NCI-H345 (cell line): ENCODE data around the gene HIP1.
"Not testable (repeated sequence)": the region's sequence is repeated elsewhere in the genome, so short reads cannot be mapped to it uniquely, and the experiment has no call there.

ENCODE experiments used
- DNase-seq: peaks from one replicate; lab custom pipeline; 2025; lab: John Stamatoyannopoulos, UW

The HIP1 gene

GRCh38 chr7:75642810-75643486 lies 95.8 kb downstream of the HIP1 start:
- DNase-seq: peak; percentile 12

GRCh38 chr7:75640201-75640600 lies 98.5 kb downstream of the HIP1 start:
- no peak for DNase-seq

DNA sequence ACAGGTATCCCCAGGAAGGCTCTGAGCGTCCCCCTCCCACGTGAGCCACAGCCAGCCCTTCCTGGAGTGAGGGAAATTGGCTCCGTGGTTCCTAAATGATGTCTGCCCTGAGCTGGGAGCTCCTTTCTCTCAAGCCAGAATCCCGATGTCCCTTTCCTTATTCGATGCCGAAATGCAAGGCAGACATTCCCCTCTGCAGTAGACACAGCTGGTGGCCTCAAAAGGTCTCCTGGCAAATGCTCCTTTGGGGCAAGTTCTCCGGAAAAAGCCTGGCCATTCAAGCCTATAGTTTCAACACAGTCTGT lies 98.9 kb downstream of the HIP1 start:
- peak; percentile 14 for DNase-seq

DNA sequence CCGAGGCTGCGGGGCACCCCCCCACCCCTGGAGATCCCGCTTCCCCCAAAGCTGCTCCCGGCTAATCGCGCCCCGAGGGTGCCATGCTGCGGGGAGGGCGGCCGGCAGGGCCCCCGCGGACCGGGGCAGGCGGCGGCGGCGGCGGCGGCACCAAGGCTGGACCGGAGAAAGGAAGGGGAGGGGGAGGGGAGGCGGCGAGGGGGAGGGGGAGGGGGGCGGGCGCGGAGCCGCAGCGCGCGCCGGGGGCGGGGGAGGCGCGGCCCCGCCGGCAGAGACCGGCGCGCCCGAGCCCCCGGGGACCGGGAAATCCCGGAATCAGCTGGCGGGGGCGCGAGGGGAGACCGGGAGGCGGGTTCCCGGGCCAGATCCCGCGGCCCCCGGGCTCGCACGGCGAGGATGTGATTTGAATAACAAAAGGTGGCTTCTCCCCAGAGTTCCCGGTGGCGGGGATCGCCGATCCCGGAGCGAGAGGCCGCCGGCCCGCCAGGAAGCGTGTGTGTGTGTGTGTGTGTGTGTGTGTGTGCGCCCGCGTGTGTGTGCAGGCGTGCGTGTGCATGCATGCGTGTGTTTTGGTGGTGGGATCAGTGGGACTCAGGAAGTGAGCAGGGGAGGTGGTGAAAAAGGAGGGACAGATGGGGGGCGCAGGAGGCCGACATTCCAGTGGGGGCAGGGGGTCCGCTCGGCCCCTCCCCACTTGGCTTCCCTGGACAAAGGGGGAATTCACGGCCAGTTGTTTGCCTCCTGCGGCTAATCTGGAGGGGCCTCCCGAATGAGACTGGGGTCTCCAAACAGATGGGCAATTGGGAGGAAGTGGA lies 99.5 kb downstream of the HIP1 start:
- peak; percentile 47 for DNase-seq

DNA sequence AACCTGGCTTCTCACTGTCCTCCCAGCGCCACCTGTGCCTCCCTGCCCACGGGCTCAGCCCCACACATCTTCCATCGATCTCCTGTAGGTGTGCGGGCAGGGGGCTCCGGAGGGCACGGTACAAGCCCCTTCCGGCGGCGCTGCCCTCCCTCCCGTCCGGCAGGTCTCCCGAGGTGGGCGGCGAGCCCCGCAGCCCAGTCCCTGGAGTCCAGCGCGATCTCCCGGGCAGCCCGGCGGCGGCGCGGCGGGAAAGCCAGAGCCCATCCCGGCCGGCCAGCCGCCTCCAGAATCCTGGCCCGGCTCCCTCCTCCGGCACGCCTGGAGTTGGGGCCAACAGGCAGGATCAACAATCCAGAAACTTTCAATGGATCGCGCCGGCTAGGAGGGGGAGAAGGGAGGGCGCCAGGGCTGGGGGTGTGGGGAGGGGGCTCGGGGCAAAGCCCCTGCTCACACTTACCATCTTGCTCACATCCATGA lies 100.1 kb downstream of the HIP1 start:
- DNase-seq: peak; percentile 51

DNA sequence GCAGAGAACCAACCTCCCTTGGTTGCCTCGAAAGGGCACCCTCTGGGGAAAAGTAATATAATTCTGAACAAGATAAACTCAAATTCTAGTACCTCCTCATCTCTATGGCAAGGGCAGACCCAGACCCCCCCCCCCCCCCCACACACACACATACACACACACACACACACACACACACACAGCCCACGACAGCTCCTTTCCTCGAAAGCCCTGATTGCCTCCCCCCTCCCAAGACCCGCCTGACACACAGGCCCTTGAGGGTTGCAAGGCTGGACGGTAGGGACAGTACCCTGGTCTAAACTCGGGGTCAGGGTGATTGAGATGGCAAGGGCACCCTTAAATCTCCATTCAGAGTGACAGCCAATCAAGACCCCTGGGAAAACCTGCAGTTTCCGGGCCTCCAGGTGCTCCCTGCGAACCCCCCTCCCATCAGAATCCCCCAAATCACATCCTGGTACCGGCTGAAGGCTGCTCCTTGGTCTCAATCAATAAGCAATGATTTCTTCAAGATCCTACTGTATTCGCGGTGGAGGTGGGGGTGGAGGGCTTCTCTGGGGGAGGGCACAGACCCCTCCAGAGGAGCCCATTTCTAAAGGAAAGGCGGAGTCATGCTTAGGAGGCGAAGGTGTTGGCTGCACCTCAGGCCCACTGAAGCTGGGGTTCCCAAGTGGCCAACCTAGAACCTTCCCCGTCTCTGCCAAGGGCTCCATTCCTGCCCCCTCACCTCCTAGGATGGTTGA lies 100.7 kb downstream of the HIP1 start:
- DNase-seq: no peak

DNA sequence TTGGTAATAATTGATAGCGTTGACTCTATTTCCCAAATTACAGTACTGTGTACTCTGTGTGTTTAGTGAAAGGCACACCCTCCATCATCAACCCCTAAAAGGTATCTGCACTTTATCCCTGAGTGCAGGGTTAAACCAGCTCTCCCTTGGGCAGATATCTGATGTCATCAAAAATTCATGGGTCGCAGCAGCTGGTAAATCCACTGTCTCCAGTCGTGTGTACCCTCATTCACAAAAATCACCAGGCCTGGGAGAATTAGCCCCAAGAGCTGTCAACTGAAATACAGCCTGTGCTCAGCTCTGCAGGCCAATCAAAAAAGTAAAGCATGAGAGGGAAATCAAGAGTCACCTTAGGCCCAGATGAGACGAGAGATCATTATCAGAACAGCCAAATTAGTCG lies 103.7 kb downstream of the HIP1 start:
- no peak for DNase-seq

GRCh38 chr7:75632587-75632986 lies 106.2 kb downstream of the HIP1 start:
- DNase-seq: not testable (repeated sequence)

- no peak for DNase-seq
Observed at GRCh38 chr7:75631711-75632110, 107.0 kb downstream of the HIP1 start.

DNA sequence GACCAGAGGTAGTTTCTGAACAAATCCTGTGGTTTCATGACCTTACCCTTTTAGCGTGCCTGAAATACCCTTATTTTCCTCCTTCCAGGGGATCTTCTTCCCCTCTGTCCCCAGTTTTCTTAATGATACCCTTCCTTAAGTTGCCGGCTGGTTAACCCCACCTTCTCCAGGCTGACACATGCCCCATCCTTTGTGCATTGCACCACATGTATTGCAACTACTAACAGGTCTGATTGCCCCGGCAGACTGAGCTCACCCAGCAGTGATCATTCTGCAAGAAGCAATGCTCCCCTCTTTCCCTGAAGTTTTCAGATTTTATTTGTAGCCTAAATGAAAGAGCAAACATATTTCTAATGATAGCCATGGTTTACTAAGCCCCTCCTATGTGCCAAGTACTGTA lies 108.2 kb downstream of the HIP1 start:
- no peak for DNase-seq

- DNase-seq: no peak
Observed at GRCh38 chr7:75629044-75629443, 109.7 kb downstream of the HIP1 start.

DNA sequence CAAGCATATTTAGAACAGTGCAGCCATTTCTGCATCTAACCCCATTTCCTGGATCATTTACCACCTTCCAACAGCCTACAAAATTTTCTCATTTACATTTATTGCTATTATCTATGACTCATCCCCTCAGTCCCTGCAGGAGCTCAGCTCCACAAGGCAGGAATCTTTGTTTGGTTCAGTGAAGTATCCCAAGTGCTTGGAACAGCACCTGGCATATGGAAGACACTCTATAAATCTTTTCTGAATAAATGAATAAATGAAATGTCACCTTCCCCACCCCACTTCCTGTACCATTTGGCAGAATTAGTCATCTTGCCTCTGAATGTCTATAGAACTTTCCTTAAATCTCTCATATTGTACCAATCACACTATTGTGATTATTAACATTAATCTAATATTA lies 110.7 kb downstream of the HIP1 start:
- DNase-seq: no peak

GRCh38 chr7:75626954-75627353 lies 111.8 kb downstream of the HIP1 start:
- DNase-seq: no peak

DNA sequence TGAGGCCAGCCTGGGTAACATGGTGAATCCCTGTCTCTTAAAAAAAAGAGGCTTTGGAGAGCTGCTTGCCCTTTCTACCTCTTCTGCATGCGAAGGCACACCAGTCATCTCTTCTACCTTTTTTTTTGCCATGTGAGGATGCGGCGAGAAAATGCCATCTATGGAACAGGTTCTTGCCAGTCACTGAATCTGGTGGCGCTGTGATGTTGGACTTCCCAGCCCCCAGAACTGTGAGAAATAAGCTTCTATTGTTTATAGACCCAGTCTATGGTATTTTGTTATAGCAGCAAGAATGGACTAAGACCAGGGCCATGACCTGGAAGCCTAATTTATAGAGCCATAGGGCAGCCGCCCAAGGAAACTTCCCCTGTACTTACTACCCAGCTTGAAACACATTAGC lies 112.9 kb downstream of the HIP1 start:
- no peak for DNase-seq

- DNase-seq: no peak
Observed at GRCh38 chr7:75624134-75624832, 114.5 kb downstream of the HIP1 start.

DNA sequence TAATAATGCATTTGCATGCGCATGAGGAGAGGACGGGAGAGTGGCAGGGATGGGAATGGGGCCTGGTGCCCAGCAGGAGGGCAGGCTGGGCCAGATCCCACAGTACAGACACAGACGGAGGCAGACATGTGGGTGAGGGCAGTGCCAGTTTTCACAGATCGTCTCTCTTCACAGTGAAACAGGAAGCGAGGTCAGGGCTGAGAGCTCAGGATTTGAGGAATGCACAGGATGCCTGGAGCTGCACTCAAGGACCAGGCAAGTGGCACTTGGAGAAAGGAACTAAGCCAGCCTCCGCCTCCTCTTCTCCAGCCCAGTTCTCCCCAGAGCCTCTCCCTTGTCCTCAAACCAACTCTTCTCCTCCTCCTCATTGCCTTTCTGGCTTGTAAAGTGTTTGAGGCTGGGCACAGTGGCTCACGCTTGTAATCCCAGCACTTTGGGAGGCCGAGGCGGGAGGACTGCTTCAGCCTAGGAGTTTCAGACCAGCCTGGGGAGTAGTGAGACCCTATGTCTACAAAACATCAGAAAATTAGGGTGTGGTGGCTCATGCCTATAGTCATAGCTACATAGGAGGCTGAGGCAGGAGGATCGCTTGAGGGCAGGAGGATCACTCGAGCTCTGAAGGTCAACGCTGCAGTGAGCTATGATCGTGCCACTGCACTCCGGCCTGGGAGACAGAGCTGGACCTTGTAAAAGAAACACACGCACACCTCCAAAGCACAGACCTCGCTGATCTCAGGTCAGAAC lies 115.2 kb downstream of the HIP1 start:
- DNase-seq: no peak

- no peak for DNase-seq
Observed at GRCh38 chr7:75621124-75621523, 117.6 kb downstream of the HIP1 start.

GRCh38 chr7:75619636-75620035 lies 119.1 kb downstream of the HIP1 start:
- no peak for DNase-seq

GRCh38 chr7:75617634-75618234 lies 121.0 kb downstream of the HIP1 start:
- no peak for DNase-seq

GRCh38 chr7:75616421-75617167 lies 122.1 kb downstream of the HIP1 start:
- no peak for DNase-seq
